ENCODE measurements around the gene ZNF536.
"Not testable (repeated sequence)": the region's sequence is repeated elsewhere in the genome, so short reads cannot be mapped to it uniquely, and the experiment has no call there.

Gene ZNF536

GRCh38 chr19:30466598-30466997, 94.4 kb downstream of the ZNF536 start:
- H3K4me1 ChIP-seq (ENCODE audit: control insufficient read depth, insufficient read depth, low read length, unreplicated experiment); H3K4me3 ChIP-seq (ENCODE audit: low read depth, low read length); H3K36me3 ChIP-seq (ENCODE audit: insufficient read depth, low read length); H2AFZ ChIP-seq (ENCODE audit: low read length, unreplicated experiment); H3K27me3 ChIP-seq (ENCODE audit: insufficient read depth, low read length); H3K27ac ChIP-seq (ENCODE audit: low read depth, low read length); H3K79me2 ChIP-seq (ENCODE audit: control insufficient read depth, insufficient read depth, low read length, unreplicated experiment): not testable (repeated sequence)

- H3K27ac ChIP-seq (ENCODE audit: low read depth, low read length) = no peak overlapping the region
- no peak overlapping the region for H2AFZ ChIP-seq (ENCODE audit: low read length, unreplicated experiment)
- H3K4me3 ChIP-seq (ENCODE audit: low read depth, low read length) = no peak overlapping the region
- no peaks in the 10 kb centered on the region for H3K36me3 ChIP-seq (ENCODE audit: insufficient read depth, low read length)
- H3K79me2 ChIP-seq (ENCODE audit: control insufficient read depth, insufficient read depth, low read length, unreplicated experiment) = no peaks in the 10 kb centered on the region
- no peaks in the 10 kb centered on the region for H3K4me1 ChIP-seq (ENCODE audit: control insufficient read depth, insufficient read depth, low read length, unreplicated experiment)
- no peaks in the 10 kb centered on the region for H3K27me3 ChIP-seq (ENCODE audit: insufficient read depth, low read length)
These were observed 95.1 kb downstream of the ZNF536 start for GRCh38 chr19:30467239-30467638.

GRCh38 chr19:30469774-30470173, 97.6 kb downstream of the ZNF536 start:
- H3K27ac ChIP-seq (ENCODE audit: low read depth, low read length) = no peak overlapping the region
- H3K36me3 ChIP-seq (ENCODE audit: insufficient read depth, low read length) = no peaks in the 10 kb centered on the region
- no peak overlapping the region for H2AFZ ChIP-seq (ENCODE audit: low read length, unreplicated experiment)
- H3K4me3 ChIP-seq (ENCODE audit: low read depth, low read length) = no peak overlapping the region
- H3K79me2 ChIP-seq (ENCODE audit: control insufficient read depth, insufficient read depth, low read length, unreplicated experiment) = no peaks in the 10 kb centered on the region
- no peaks in the 10 kb centered on the region for H3K27me3 ChIP-seq (ENCODE audit: insufficient read depth, low read length)
- no peaks in the 10 kb centered on the region for H3K4me1 ChIP-seq (ENCODE audit: control insufficient read depth, insufficient read depth, low read length, unreplicated experiment)

- Histone ChIP-seq H3K79me2 (ENCODE audit: control insufficient read depth, insufficient read depth, low read length, unreplicated experiment) (no peaks in the 10 kb centered on the region), H2AFZ (ENCODE audit: low read length, unreplicated experiment) (no peak overlapping the region), H3K36me3 (ENCODE audit: insufficient read depth, low read length) (no peaks in the 10 kb centered on the region), H3K4me3 (ENCODE audit: low read depth, low read length) (no peak overlapping the region), H3K4me1 (ENCODE audit: control insufficient read depth, insufficient read depth, low read length, unreplicated experiment) (no peaks in the 10 kb centered on the region), H3K27me3 (ENCODE audit: insufficient read depth, low read length) (no peaks in the 10 kb centered on the region), H3K27ac (ENCODE audit: low read depth, low read length) (no peak overlapping the region)
These were observed 99.3 kb downstream of the ZNF536 start for GRCh38 chr19:30471441-30471840.

GRCh38 chr19:30473334-30473867, 101.2 kb downstream of the ZNF536 start:
- H3K4me3 ChIP-seq (ENCODE audit: low read depth, low read length) = no peak overlapping the region
- H3K27me3 ChIP-seq (ENCODE audit: insufficient read depth, low read length) = no peaks in the 10 kb centered on the region
- H3K27ac ChIP-seq (ENCODE audit: low read depth, low read length) = no peak overlapping the region
- H3K36me3 ChIP-seq (ENCODE audit: insufficient read depth, low read length) = no peaks in the 10 kb centered on the region
- H2AFZ ChIP-seq (ENCODE audit: low read length, unreplicated experiment) = no peak overlapping the region
- H3K79me2 ChIP-seq (ENCODE audit: control insufficient read depth, insufficient read depth, low read length, unreplicated experiment) = no peaks in the 10 kb centered on the region
- H3K4me1 ChIP-seq (ENCODE audit: control insufficient read depth, insufficient read depth, low read length, unreplicated experiment) = no peaks in the 10 kb centered on the region

- H3K79me2 ChIP-seq (ENCODE audit: control insufficient read depth, insufficient read depth, low read length, unreplicated experiment) = no peaks in the 10 kb centered on the region
- no peak overlapping the region for H3K27ac ChIP-seq (ENCODE audit: low read depth, low read length)
- H3K4me1 ChIP-seq (ENCODE audit: control insufficient read depth, insufficient read depth, low read length, unreplicated experiment) = no peaks in the 10 kb centered on the region
- no peak overlapping the region for H2AFZ ChIP-seq (ENCODE audit: low read length, unreplicated experiment)
- no peaks in the 10 kb centered on the region for H3K27me3 ChIP-seq (ENCODE audit: insufficient read depth, low read length)
- no peak overlapping the region for H3K4me3 ChIP-seq (ENCODE audit: low read depth, low read length)
- H3K36me3 ChIP-seq (ENCODE audit: insufficient read depth, low read length) = no peaks in the 10 kb centered on the region
These were observed 104.8 kb downstream of the ZNF536 start for GRCh38 chr19:30476997-30477396.

- no peaks in the 10 kb centered on the region for H3K36me3 ChIP-seq (ENCODE audit: insufficient read depth, low read length)
- no peaks in the 10 kb centered on the region for H3K27me3 ChIP-seq (ENCODE audit: insufficient read depth, low read length)
- H2AFZ ChIP-seq (ENCODE audit: low read length, unreplicated experiment) = no peak overlapping the region
- H3K4me3 ChIP-seq (ENCODE audit: low read depth, low read length) = no peak overlapping the region
- H3K79me2 ChIP-seq (ENCODE audit: control insufficient read depth, insufficient read depth, low read length, unreplicated experiment) = no peaks in the 10 kb centered on the region
- no peaks in the 10 kb centered on the region for H3K4me1 ChIP-seq (ENCODE audit: control insufficient read depth, insufficient read depth, low read length, unreplicated experiment)
- no peak overlapping the region for H3K27ac ChIP-seq (ENCODE audit: low read depth, low read length)
These were observed 107.0 kb downstream of the ZNF536 start for GRCh38 chr19:30479231-30479630.

- no peaks in the 10 kb centered on the region for H3K4me1 ChIP-seq (ENCODE audit: control insufficient read depth, insufficient read depth, low read length, unreplicated experiment)
- H3K79me2 ChIP-seq (ENCODE audit: control insufficient read depth, insufficient read depth, low read length, unreplicated experiment) = no peaks in the 10 kb centered on the region
- H3K4me3 ChIP-seq (ENCODE audit: low read depth, low read length) = no peak overlapping the region
- H2AFZ ChIP-seq (ENCODE audit: low read length, unreplicated experiment) = no peak overlapping the region
- H3K27ac ChIP-seq (ENCODE audit: low read depth, low read length) = no peak overlapping the region
- H3K36me3 ChIP-seq (ENCODE audit: insufficient read depth, low read length) = no peaks in the 10 kb centered on the region
- no peaks in the 10 kb centered on the region for H3K27me3 ChIP-seq (ENCODE audit: insufficient read depth, low read length)
These were observed 107.9 kb downstream of the ZNF536 start for GRCh38 chr19:30480097-30480496.

GRCh38 chr19:30481063-30481462, 108.9 kb downstream of the ZNF536 start:
- Histone ChIP-seq H3K27me3 (ENCODE audit: insufficient read depth, low read length) (no peaks in the 10 kb centered on the region), H3K27ac (ENCODE audit: low read depth, low read length) (no peak overlapping the region), H3K4me3 (ENCODE audit: low read depth, low read length) (no peak overlapping the region), H2AFZ (ENCODE audit: low read length, unreplicated experiment) (no peak overlapping the region), H3K79me2 (ENCODE audit: control insufficient read depth, insufficient read depth, low read length, unreplicated experiment) (no peaks in the 10 kb centered on the region), H3K36me3 (ENCODE audit: insufficient read depth, low read length) (no peaks in the 10 kb centered on the region), H3K4me1 (ENCODE audit: control insufficient read depth, insufficient read depth, low read length, unreplicated experiment) (no peaks in the 10 kb centered on the region)

- Histone ChIP-seq H3K79me2 (ENCODE audit: control insufficient read depth, insufficient read depth, low read length, unreplicated experiment) (no peaks in the 10 kb centered on the region), H2AFZ (ENCODE audit: low read length, unreplicated experiment) (no peak overlapping the region), H3K36me3 (ENCODE audit: insufficient read depth, low read length) (no peaks in the 10 kb centered on the region), H3K4me1 (ENCODE audit: control insufficient read depth, insufficient read depth, low read length, unreplicated experiment) (no peaks in the 10 kb centered on the region), H3K27ac (ENCODE audit: low read depth, low read length) (no peak overlapping the region), H3K27me3 (ENCODE audit: insufficient read depth, low read length) (no peaks in the 10 kb centered on the region), H3K4me3 (ENCODE audit: low read depth, low read length) (no peak overlapping the region)
These were observed 109.6 kb downstream of the ZNF536 start for GRCh38 chr19:30481823-30482222.

GRCh38 chr19:30482956-30483355, 110.8 kb downstream of the ZNF536 start:
- Histone ChIP-seq H2AFZ (ENCODE audit: low read length, unreplicated experiment) (no peak overlapping the region), H3K4me1 (ENCODE audit: control insufficient read depth, insufficient read depth, low read length, unreplicated experiment) (no peaks in the 10 kb centered on the region), H3K27me3 (ENCODE audit: insufficient read depth, low read length) (no peaks in the 10 kb centered on the region), H3K4me3 (ENCODE audit: low read depth, low read length) (no peak overlapping the region), H3K79me2 (ENCODE audit: control insufficient read depth, insufficient read depth, low read length, unreplicated experiment) (no peaks in the 10 kb centered on the region), H3K27ac (ENCODE audit: low read depth, low read length) (no peak overlapping the region), H3K36me3 (ENCODE audit: insufficient read depth, low read length) (no peaks in the 10 kb centered on the region)

Data from ACC112 (cell line).